Fibroblast of mammary gland (primary cell): ENCODE measurements around the gene IGF2.

Source experiments
- DNase-seq: peaks from one replicate; pipeline ENCODE4 v3.0.0-alpha.2; 2010; ENCODE audit warnings: low read depth
- H3K4me3 ChIP-seq: 2 replicates; pipeline ENCODE4 v1.5.1; 2011; ENCODE audit warnings: low read depth, mild to moderate bottlenecking, low read length, moderate library complexity; ENCODE audit not compliant: control insufficient read depth
- TF ChIP-seq, protein P1 (sequence below): conservative IDR thresholded peaks from 2 replicates; pipeline ENCODE4 v1.5.1; 2011; ENCODE audit warnings: low read depth, low read length, inconsistent platforms; ENCODE audit not compliant: control insufficient read depth, insufficient read depth

IGF2 gene, protein sequence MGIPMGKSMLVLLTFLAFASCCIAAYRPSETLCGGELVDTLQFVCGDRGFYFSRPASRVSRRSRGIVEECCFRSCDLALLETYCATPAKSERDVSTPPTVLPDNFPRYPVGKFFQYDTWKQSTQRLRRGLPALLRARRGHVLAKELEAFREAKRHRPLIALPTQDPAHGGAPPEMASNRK

GRCh38 chr11:2139123-2139521 lies at the start of gene IGF2:
TSS of gene IGF2 (minus strand) at chr11:2139389. CDS start at chr11:2135523, 3,866 bp downstream.
- TF ChIP-seq, protein P1, sequence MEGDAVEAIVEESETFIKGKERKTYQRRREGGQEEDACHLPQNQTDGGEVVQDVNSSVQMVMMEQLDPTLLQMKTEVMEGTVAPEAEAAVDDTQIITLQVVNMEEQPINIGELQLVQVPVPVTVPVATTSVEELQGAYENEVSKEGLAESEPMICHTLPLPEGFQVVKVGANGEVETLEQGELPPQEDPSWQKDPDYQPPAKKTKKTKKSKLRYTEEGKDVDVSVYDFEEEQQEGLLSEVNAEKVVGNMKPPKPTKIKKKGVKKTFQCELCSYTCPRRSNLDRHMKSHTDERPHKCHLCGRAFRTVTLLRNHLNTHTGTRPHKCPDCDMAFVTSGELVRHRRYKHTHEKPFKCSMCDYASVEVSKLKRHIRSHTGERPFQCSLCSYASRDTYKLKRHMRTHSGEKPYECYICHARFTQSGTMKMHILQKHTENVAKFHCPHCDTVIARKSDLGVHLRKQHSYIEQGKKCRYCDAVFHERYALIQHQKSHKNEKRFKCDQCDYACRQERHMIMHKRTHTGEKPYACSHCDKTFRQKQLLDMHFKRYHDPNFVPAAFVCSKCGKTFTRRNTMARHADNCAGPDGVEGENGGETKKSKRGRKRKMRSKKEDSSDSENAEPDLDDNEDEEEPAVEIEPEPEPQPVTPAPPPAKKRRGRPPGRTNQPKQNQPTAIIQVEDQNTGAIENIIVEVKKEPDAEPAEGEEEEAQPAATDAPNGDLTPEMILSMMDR, result no peak
- DNase-seq, result no peak
- H3K4me3 ChIP-seq, result no peak within 1 kb of the TSS

DNA sequence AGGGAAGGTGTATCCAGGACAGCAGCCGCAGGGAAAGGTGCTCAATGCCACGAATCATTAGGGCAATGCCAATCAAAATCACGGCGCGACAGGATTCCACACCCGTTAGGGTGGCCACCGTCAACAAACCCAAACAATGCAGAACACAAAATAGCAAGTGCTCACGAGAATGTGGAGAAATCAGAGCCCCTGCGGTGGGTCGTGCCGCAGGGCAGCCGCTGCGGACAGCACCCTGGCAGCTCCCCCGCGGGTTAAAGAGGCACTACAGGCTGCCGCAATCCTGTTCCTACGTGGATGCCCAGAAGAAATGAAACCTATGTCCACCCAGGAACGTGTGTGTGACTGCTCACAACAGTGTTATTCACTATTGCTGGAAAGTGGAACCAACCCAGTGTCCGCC lies 49.6 kb upstream of the IGF2 start:
- TF ChIP-seq, protein P1, result no peak
- no peak overlapping the region for H3K4me3 ChIP-seq
- DNase-seq, result no peak

DNA sequence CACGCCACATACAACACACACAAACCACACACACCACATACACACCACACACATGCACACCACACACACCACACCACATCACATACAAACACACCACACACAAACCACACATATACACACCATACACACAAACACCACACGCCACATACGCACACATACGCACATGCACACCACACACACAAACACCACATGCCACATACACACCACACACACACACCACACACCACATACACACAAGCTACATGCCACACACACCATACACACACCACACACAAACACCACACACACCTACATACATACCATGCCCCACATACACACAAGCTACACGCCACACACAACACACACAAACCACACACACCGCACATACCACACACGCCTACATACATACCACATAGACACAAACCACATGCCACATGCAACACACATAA lies 48.1 kb upstream of the IGF2 start:
- DNase-seq, result no peak
- TF ChIP-seq, protein P1, result no peak
- no peak overlapping the region for H3K4me3 ChIP-seq

GRCh38 chr11:2186669-2187279 lies 47.6 kb upstream of the IGF2 start:
- TF ChIP-seq, protein P1, result peak; percentile 27
- no peak overlapping the region for H3K4me3 ChIP-seq
- no peak for DNase-seq

DNA sequence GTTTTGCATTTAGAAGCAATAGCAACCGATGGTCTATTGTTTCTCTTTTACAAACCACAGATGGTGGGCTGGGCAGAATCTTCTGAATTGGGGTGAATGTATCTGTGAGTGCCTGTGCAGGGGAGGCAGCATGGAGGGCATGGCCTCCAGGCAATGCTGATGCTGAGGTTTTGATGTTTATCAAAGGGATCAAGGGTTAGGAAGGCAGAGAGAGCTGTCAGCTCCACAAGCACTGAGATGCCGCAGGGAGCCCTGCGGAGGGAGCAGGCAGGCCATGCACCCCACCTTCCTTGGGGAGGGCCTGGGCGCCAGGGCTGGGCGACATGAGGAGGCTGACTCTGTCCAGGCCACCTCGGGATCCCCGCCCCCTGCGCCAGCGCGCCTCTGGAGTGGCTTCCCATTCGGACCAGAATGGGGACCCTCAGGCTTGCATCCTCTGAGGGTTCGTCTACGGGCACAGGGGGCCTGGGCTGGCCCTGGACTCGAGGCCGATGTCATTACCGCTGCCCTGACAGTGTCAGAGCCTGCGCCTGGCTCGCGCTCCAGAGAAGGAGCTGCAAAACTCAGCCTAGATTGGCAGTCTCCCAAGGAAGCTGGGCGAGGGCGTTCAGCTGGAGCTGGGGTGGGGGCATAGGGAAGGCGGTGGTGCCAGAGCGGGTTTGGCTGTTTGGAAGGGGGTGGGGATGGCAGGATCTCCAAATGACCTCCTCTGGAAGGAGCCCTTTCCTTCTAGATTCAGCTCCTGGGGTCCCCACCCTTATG lies 46.3 kb upstream of the IGF2 start:
- no peak for DNase-seq
- TF ChIP-seq, protein P1, result no peak
- H3K4me3 ChIP-seq, result no peak overlapping the region

DNA sequence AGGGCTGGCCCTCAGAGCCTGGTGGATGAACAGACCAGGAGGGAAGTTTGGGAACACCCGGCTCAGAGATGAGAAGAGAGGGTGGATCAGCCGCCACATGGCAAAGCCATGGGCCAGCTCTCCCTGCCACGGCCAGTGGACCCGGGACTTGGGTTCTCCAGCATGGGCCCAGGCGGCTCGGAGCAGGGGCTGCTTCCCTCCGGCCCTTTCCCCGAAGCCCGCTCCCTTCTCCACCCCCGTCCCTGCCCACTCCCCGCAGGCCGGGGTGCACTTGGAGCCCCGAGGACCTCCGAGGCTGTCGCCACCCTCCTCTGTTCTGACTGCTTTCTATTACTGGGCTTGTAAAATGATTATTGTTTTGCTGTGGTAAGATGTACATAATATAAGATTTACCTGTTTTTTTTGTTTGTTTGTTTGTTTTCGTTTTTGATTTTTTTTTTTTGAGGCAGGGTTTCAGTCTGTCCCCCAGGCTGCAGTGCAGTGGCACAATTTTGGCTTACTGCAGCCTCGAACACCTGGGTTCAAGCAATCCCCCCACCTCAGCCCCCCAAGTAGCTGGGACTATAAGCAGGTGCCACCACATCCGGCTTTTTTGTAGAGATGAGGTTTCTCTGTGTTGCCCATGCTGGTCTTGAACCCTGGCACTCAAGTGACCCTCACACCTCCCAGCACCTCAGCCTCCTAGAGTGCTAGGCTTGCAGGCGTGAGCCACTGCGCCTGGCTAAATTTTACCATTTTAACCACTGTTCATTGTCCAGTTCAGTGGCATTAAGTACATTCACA lies 43.7 kb upstream of the IGF2 start:
- TF ChIP-seq, protein P1, result no peak
- H3K4me3 ChIP-seq, result no peak overlapping the region
- DNase-seq, result no peak
